ENCODE results near the gene PRKAG2.
"Not testable (repeated sequence)": the region's sequence is repeated elsewhere in the genome, so short reads cannot be mapped to it uniquely, and the experiment has no call there.

Gene PRKAG2

DNA sequence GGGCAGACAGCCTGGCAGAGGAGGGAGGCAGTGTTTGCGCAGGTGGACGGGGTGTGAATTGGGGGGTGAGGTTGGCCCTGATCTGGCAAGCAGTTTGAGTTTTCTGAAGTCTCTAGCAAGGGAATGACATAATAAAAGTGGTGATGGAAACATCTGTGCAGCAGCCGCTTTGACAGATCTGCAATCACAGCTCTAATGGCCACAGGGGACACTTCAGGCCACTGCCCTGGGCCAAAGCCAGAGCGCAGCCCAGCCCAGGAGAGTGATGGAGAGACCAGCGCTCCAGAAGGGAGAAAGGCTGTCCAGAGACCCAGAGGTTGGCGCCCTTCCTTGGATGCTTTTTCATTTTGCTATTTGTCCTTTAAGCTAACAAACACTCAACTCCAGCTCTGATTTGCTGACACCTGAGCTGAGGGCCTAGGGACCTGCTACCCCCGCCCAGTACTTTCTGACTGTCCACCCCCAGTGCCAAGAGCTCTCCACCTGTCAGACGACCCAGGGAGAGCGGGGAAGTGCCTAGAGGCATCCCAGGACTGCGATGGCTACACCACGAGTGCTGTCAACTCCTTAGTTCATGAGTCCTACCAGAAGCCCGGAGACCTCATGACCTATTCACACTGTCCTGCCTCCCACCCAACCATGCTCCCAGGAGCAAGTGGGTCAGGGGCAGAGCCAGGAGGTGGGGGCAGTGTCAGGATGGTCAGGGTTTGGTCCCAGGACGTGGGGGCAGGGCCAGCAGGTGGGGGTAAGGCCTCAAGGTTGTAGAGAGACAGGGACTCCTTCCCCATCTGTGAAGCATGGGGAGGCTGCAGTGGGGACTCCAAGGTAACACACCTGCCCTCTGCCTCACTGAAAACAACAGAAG, 112.6 kb downstream of the PRKAG2 start:
- no peak for DNase-seq (ENCODE audit: low read depth)

DNA sequence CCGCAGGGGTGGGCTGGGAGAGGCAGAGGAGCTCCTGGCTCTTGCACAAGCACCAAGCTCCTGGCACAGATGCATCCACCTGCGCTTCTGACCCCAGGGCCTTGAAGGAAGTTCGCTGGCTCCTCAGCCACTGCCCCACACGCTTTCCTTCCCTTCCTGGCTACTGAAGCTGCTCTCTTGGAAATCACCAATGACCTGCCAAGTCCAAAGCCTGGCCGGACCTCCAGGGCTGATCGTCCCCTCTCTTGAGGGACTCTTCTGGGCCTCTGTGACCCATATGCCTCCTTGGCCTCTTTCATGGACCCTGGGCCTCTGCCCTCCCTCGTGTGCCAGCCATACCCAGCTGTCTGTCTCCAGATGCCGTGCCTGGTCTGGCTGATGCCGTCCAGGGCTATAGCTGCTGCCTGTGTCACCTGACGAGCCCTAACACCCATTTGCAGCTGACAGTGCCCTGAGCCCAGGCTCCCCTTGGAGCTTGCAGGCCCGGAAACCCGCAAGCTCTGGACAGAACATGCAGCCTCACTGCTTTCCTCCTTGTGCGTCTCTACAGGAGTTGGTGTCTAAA, 113.4 kb downstream of the PRKAG2 start:
- no peak for DNase-seq (ENCODE audit: low read depth)

- no peak for DNase-seq (ENCODE audit: low read depth)
Observed at GRCh38 chr7:151762583-151763245, 114.2 kb downstream of the PRKAG2 start.

DNA sequence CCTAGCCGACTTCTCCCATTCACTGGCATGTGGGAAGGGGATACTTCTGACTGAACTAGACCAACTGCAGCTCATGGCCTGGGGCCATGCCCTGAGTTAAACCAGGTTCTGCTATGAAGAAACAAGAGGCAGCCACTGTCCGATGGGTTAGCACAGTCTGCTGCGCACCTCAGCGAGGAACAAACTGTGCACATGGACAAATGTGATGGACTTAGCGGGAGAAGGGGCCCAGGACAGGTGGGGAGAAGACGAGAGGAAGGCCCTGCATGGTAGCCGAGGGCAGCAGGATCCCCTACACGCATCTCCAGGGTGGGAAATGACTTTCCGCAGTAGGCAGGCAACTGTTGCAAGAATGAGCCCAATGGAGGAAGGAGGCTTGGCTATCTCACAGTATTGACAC, 115.0 kb downstream of the PRKAG2 start:
- DNase-seq (ENCODE audit: low read depth): no peak

DNA sequence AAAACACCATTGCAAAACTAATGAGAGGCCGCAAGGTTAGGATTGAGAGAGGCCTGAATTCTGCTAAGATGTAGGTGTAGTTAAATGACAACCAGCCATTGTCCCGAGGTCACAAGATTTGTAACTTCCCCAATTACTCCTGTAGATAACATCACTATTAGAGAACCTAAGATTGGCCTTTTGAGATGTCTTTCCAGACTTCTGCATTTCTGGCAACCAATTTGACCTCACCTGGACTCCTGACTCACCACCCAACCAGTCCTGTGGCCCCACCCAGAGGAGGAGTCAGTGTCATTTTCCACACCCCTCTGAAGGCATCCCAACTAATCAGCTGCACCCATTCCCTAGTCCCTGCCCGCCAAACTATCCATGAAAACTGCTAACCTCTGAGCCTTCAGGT, 115.7 kb downstream of the PRKAG2 start:
- no peak for DNase-seq (ENCODE audit: low read depth)

DNA sequence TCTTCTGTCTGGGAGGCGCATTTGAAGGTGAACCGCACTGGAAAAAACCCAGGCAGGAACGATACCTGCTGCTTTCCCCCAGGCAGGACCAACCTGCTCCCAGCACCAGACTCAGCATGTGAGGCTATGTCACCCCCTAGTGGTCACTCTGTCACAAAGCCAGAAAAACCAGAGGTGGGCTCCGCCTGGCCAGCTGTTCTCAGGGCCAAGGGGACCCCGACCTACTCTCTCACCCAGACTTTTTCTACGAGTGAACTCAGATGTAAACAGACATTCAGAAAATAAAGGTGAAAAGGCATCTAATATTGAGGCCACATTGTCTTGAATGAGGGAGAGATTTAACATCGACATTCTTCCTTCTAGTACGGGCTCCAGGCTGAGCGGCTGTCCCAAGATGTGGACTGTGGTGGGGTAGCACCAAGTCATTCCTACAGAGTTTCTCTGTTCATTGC, 117.3 kb downstream of the PRKAG2 start:
- DNase-seq (ENCODE audit: low read depth): no peak

DNA sequence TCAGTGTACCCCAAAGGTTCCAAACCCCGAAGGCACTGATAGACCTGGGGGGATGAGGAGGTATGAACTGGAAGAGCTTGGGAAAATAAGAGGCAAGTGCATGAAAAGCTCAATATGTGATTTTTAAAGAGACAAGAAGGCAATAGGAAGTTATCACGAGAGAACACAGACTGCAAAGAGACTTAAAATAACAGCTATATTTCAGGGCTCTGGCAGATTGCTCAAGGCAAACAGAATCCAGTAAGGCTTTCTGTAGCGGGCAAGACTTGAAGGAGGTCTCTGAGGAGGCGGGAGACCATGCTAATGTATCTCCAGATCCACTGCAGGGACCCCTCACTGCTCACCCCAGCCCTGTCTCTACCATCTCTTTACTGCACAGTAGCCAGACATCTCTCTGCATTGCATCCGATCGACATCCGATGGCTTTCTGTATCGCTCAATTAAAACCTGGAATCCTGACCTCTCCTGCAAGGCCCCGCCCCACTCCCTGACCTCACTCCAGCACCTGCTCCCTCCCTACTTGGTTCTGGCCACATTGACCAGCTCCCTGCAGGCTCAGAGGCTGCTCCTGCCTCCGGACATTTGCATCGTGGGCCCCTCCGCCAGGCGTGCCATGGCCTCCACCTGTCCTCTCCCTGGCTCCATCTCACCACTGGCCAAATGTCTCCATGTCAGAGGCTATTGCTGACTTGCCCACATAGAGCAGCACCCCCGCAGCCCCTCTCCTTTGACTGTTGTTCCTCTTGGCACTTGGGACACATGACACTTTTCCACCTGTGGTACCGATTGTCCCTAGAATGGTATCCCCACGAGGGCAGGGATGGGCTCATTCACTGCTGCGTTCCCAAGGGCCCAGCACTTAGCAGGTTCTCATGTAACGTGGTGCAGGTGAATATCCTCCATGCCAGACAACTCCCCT, 118.0 kb downstream of the PRKAG2 start:
- no peak for DNase-seq (ENCODE audit: low read depth)

DNA sequence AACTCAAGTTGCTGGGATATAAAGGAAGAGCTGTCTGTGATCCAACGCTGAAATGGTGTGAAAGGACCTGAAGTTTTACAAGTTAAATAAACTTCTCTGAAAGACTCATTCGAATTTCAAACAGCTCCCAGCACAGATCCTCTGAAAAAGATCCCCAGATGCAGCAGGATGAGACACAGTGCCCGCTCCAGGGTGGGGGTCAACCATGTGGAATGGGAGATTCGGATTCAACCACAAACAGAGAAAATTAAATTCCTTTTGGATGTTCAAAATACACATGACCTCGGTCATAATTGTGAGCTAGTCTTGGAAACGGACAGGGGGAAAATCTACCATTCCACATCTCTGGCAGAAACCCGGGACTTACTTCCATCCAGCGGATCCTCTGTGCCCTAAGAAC, 119.6 kb downstream of the PRKAG2 start:
- DNase-seq (ENCODE audit: low read depth): no peak

GRCh38 chr7:151756866-151757265, 120.0 kb downstream of the PRKAG2 start:
- no peak for DNase-seq (ENCODE audit: low read depth)

- DNase-seq (ENCODE audit: low read depth): no peak
Observed at GRCh38 chr7:151756076-151756731, 120.7 kb downstream of the PRKAG2 start.

DNA sequence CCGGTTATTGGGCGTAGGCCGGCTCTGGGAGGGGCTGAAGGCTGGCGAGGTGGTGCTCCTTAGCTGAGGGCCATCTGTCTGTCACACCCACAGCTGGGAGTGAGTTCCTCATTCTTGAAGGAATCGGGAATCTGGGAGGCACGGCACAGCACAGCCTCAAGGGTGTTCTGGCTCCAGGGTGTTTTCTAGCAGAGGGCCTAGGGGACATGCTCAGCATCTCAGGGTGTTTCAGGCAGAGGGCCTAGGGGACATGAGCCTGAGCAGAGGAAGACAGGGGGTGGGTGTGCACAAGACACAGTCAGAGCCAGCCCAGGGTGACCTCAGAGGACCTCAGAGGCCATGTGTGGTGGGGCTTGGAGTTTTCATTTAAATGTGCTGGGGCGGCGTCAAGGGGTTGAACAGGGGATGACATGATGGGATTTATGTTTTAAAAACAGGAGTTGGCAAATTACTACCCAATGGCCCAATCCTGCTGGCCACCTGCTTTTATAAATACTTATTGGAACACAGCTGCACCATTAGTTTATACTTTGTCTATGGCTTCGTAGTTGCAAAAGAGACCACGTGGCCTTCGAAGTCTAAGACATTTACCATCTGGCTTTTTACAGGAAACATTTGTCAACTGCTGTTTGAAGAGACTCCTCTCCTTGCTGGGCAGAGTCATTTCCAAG, 121.6 kb downstream of the PRKAG2 start:
- DNase-seq (ENCODE audit: low read depth): no peak

GRCh38 chr7:151754688-151755130, 122.2 kb downstream of the PRKAG2 start:
- DNase-seq (ENCODE audit: low read depth): no peak

GRCh38 chr7:151754142-151754590, 122.7 kb downstream of the PRKAG2 start:
- DNase-seq (ENCODE audit: low read depth): peak; percentile 86

- DNase-seq (ENCODE audit: low read depth): no peak
Observed at GRCh38 chr7:151752816-151753595, 123.9 kb downstream of the PRKAG2 start.

GRCh38 chr7:151752037-151752436, 124.9 kb downstream of the PRKAG2 start:
- no peak for DNase-seq (ENCODE audit: low read depth)

DNA sequence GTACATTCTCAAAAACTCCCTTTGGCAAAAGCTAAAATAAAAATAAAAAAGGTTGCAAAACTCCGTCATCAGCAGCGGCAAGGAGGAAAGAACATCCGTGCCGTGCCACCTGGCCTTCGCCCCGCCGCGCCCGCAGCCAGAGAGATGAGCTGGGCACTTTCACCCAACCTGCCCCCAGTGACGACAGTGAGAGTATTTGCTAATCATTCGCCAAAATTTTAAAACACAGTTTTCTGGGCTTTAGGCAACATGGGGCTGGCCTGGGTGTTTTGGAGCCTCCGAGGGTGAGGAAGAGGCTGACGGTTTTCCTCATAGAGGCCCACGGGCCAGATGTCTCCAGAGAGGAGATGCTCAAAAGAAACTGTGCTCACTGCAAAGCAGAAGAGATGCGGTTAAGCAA, 128.2 kb downstream of the PRKAG2 start:
- DNase-seq (ENCODE audit: low read depth): no peak

GRCh38 chr7:151748021-151748420, 128.9 kb downstream of the PRKAG2 start:
- not testable (repeated sequence) for DNase-seq (ENCODE audit: low read depth)

DNA sequence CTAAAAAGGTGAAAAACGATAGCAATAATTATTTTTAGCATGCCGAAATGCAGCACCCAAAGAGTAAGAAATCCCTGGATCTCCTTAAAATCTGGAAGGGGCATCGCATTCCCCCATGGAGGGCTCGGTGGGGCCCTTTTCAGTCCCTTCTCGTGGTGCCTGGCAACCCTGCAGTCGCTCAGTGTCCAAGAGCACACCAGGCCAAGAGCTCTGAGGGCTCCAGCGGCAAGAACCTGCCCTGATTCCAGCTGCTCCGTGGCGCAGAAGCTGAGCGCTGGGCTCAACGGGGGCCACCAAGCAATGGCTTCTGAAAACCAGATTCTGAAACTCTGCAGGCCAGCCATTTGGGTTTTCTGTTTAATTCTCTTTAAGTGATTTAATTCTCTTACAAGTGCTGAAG, 131.2 kb downstream of the PRKAG2 start:
- DNase-seq (ENCODE audit: low read depth): no peak

DNA sequence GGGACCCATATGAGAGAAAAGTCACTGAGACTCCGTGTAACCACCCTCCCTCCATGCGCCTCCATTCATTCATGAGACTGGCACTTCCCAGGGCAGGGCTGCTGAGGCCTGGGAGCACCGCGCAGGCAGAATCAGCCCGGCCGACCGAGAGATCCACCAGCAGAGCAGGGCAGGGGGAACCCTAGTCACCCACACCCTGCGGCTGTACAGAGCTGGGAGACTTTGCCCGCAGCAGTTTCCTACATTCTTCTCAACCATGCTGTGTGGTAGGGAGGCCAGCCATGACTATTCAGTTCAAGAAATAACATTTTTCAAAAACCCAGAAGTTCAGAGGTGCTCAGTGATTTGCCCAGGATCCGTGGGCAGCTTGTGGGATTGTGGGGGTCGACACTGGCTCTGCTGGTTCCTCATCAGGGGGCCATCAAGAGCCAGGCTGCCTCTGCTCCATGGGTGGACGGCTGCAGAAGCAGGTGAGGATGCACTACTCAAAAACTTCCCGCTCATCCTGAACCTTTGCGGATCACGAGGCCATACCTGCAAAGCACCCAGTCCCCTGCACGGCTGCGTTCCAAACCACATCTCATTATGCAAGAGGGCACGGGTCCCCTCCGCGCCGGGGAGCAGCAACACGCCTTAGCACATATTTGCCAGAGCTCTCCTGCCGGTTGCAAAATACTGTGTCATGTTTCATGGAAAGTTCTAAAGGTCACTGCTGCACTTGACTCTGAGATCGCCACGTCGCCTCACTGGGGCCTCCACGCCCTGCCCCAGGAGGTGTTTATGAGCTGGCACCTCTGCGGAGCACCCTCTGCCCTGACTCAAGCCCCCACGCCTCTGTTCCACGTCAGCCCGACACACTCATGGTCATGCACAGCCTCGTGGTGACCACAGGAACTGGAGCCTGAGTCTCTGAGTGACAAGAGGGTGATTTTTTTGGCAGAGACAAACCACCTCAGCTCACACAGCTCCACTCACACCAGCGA, 132.0 kb downstream of the PRKAG2 start:
- no peak for DNase-seq (ENCODE audit: low read depth)
